Liver (tissue), 3 donors: Measurements from ENCODE around the gene MEIS1.

Experiments used
- ATF3 ChIP-seq: IDR thresholded peaks from 2 replicates; pipeline ENCODE4 v1.6.1; 2016; ENCODE audit warnings: antibody characterized with exemption
- CTCF ChIP-seq: fragments of 150-350 bp; IDR thresholded peaks from 2 replicates; pipeline ENCODE4 v1.5.1; 2017; ENCODE audit warnings: improper control_type of control experiment, low read depth, low read length; ENCODE audit not compliant: missing input control
- EGR1 ChIP-seq, 2 donors: IDR thresholded peaks; 2 replicates each; pipeline ENCODE4 v1.6.1; 2016 to 2018; ENCODE audit warnings: antibody characterized with exemption in 2 of 2, low read depth in 2 of 2
- FOXA1 ChIP-seq: IDR thresholded peaks from 2 replicates; pipeline ENCODE4 v1.6.1; 2016; ENCODE audit warnings: antibody characterized with exemption
- GABPA ChIP-seq, 2 donors: IDR thresholded peaks in 1 of 2; conservative IDR thresholded peaks in 1 of 2; 2 replicates each; pipeline ENCODE4 v1.6.1; 2016; ENCODE audit warnings: antibody characterized with exemption in 2 of 2, mild to moderate bottlenecking in 1 of 2, moderate library complexity in 1 of 2
- JUND ChIP-seq, 2 donors: IDR thresholded peaks; 2 replicates each; pipeline ENCODE4 v1.6.1; 2016; ENCODE audit warnings: antibody characterized with exemption in 2 of 2
- RAD21 ChIP-seq, 2 donors: IDR thresholded peaks; 2 replicates each; pipeline ENCODE4 v1.6.1; 2016; ENCODE audit warnings: antibody characterized with exemption in 2 of 2, mild to moderate bottlenecking in 2 of 2
- SP1 ChIP-seq: IDR thresholded peaks from 2 replicates; pipeline ENCODE4 v1.6.1; 2018; ENCODE audit warnings: antibody characterized with exemption, mild to moderate bottlenecking
- TAF1 ChIP-seq: conservative IDR thresholded peaks from 2 replicates; pipeline ENCODE4 v1.6.1; 2016; ENCODE audit warnings: antibody characterized with exemption, mild to moderate bottlenecking
- YY1 ChIP-seq: IDR thresholded peaks from 2 replicates; pipeline ENCODE4 v1.6.1; 2016; ENCODE audit warnings: antibody characterized with exemption, mild to moderate bottlenecking
- donor health status: healthy.
- donor health status: healthy.

GRCh38 chr2:66455490-66455889 lies 20.6 kb downstream of the MEIS1 start:
- no peak for TF ChIP-seq FOXA1
- no peak for TF ChIP-seq CTCF
- no peak for TF ChIP-seq YY1
- no peak for TF ChIP-seq JUND (IDR thresholded peaks at IDR 0.05)
- TF ChIP-seq GABPA (IDR thresholded peaks at IDR 0.05 in 1 of 2, conservative IDR thresholded peaks at IDR 0.05 in 1 of 2): no peak
- no peak for TF ChIP-seq EGR1 (IDR thresholded peaks at IDR 0.05; ENCODE audit: low read depth in 2 of 2)
- TF ChIP-seq SP1: no peak
- no peak for TF ChIP-seq TAF1
- TF ChIP-seq ATF3: no peak
- no peak for TF ChIP-seq RAD21 (IDR thresholded peaks at IDR 0.05)
